GM19438 (cell line): ENCODE data around the gene LVRN.
A peak's percentile ranks its signal among the peaks of the same experiment; 100 is the strongest.

Source experiments
- ATAC-seq: cut with Tn5 transposase; IDR thresholded peaks from one replicate; pipeline ENCODE4 v1.9.1; 2021; ENCODE audit warnings: low read depth; ENCODE audit not compliant: unreplicated experiment

Gene LVRN

GRCh38 chr5:116013936-116014335 lies 51.7 kb downstream of the LVRN start:
- ATAC-seq: no peak

- ATAC-seq: no peak
Measured at GRCh38 chr5:116023619-116024018, 61.3 kb downstream of the LVRN start.

- no peak for ATAC-seq
Measured at GRCh38 chr5:116025866-116026265, 63.6 kb downstream of the LVRN start.

- ATAC-seq: peak; percentile 76
Measured at GRCh38 chr5:116032094-116032517, 69.8 kb downstream of the LVRN start, which contains the start of gene ARL14EPL. ARL14EPL (plus strand) TSS chr5:116032472; CDS start chr5:116051466, 18,994 bp downstream.

GRCh38 chr5:116032991-116033390 lies 70.7 kb downstream of the LVRN start:
- peak; percentile 52 for ATAC-seq

GRCh38 chr5:116035123-116035522 lies 72.8 kb downstream of the LVRN start:
- no peak for ATAC-seq

GRCh38 chr5:116037236-116037822 lies 75.1 kb downstream of the LVRN start:
- ATAC-seq: no peak

- peak; percentile 78 for ATAC-seq
Measured at GRCh38 chr5:116038817-116039216, 76.5 kb downstream of the LVRN start.

GRCh38 chr5:116042375-116042774 lies 80.1 kb downstream of the LVRN start:
- no peak for ATAC-seq

- no peak for ATAC-seq
Measured at GRCh38 chr5:116044073-116044472, 81.8 kb downstream of the LVRN start.

GRCh38 chr5:116045821-116046220 lies 83.5 kb downstream of the LVRN start:
- no peak for ATAC-seq

- ATAC-seq: no peak
Measured at GRCh38 chr5:116046261-116046660, 84.0 kb downstream of the LVRN start.

- ATAC-seq: no peak
Measured at GRCh38 chr5:116046823-116047222, 84.5 kb downstream of the LVRN start.

GRCh38 chr5:116058346-116058936 lies 96.2 kb downstream of the LVRN start:
- ATAC-seq: no peak

GRCh38 chr5:116062352-116062751 lies 100.1 kb downstream of the LVRN start:
- ATAC-seq: no peak

- no peak for ATAC-seq
Measured at GRCh38 chr5:116063950-116064349, 101.7 kb downstream of the LVRN start.

GRCh38 chr5:116068028-116068632 lies 105.9 kb downstream of the LVRN start:
- no peak for ATAC-seq

- no peak for ATAC-seq
Measured at GRCh38 chr5:116071211-116071610, 108.9 kb downstream of the LVRN start.

GRCh38 chr5:116075191-116075831 lies 113.0 kb downstream of the LVRN start:
- ATAC-seq: no peak

- ATAC-seq: peak; percentile 99
Measured at GRCh38 chr5:116076496-116076895, 114.2 kb downstream of the LVRN start.
